Tibial nerve (tissue), 4 donors: ENCODE data around the gene RAB9B. TPM values are rescaled to one million over a fixed set of nuclear protein-coding genes. Genes with fewer than 3 reads are reported as not detected.

ENCODE experiments used
- small RNA-seq: library from RNA; depleted of rRNA; stranded (forward); fragments of <200 nt; gene quantifications from one replicate; pipeline ENCODE3, GENCODE V24; 2016
- total RNA-seq, 4 donors: library from RNA; depleted of rRNA; stranded (reverse); fragments of >200 nt; gene quantifications; one replicate each; pipeline ENCODE4 v1.1.0, GENCODE V29; 2016

Gene RAB9B
- total RNA-seq, 4 donors from 2014 or later, result 2.3 to 4.8 (median 3.0) TPM

Small RNAs within 50 kb of the gene (small RNA-seq; reads per million reads assigned to genes)
- not detected for gene RNA5SP511

Other genes with a start within 250 kb of the RAB9B start
- gene TCEAL4, start 246.7 kb downstream of the RAB9B start, total RNA-seq, result 100 to 1,000 TPM; 164 to 453 (median 204) TPM
- gene TCEAL3, start 224.3 kb downstream of the RAB9B start, total RNA-seq, result 10 to 100 TPM; 23.4 to 52.7 (median 37.1) TPM
- gene TCEAL1, start 203.3 kb downstream of the RAB9B start, total RNA-seq, result 100 to 1,000 TPM; 109 to 160 (median 133) TPM
- 100 to 1,000 TPM; 203 to 284 (median 249) TPM for gene MORF4L2, start 145.6 kb downstream of the RAB9B start, total RNA-seq
- gene TMEM31, start 121.3 kb downstream of the RAB9B start, total RNA-seq, result under 1 TPM in 1 of 4 donors, not detected in 3; 0.63 TPM
- gene PLP1, start 55.4 kb downstream of the RAB9B start, total RNA-seq, result 100 to 1,000 TPM; 256 to 727 (median 404) TPM
- 1 to 10 TPM; 1.2 to 3.3 (median 2.2) TPM for gene TMSB15B, start 130.4 kb upstream of the RAB9B start, total RNA-seq
- not detected for gene H2BW1, start 181.5 kb upstream of the RAB9B start, total RNA-seq
- not detected for gene H2BW2, start 207.7 kb upstream of the RAB9B start, total RNA-seq
- 1 to 10 TPM; 1.6 to 4.8 (median 1.9) TPM for gene TMSB15C, start 244.0 kb upstream of the RAB9B start, total RNA-seq